ENCODE data around the gene MYLK. TPM values are rescaled to one million over a fixed set of nuclear protein-coding genes. Genes with fewer than 3 reads are reported as not detected.

The MYLK gene
- total RNA-seq, 1 experiment from 2014 or later, result 28.8 TPM

GRCh38 chr3:123684209-123684608 is 199.9 kb downstream of the MYLK start:
- in situ Hi-C loops (cut with HindIII; ENCODE audit: low pct_unique_long_range_greater_than_20kb, low sequenced_read_pairs), result no loop called here
- DNase-seq (ENCODE audit: low read depth), result no peak

GRCh38 chr3:123683505-123684154 is 200.5 kb downstream of the MYLK start:
- in situ Hi-C loops (cut with HindIII; ENCODE audit: low pct_unique_long_range_greater_than_20kb, low sequenced_read_pairs), result no loop called here
- DNase-seq (ENCODE audit: low read depth), result no peak

GRCh38 chr3:123682781-123683504 is 201.2 kb downstream of the MYLK start:
- in situ Hi-C loops (cut with HindIII; ENCODE audit: low pct_unique_long_range_greater_than_20kb, low sequenced_read_pairs), result no loop called here
- DNase-seq (ENCODE audit: low read depth), result no peak

- in situ Hi-C loops (cut with HindIII; ENCODE audit: low pct_unique_long_range_greater_than_20kb, low sequenced_read_pairs), result no loop called here
- no peak for DNase-seq (ENCODE audit: low read depth)
Measured at GRCh38 chr3:123682302-123682701, 201.8 kb downstream of the MYLK start.

GRCh38 chr3:123679712-123680386 is 204.3 kb downstream of the MYLK start:
- no peak for DNase-seq (ENCODE audit: low read depth)
- in situ Hi-C loops (cut with HindIII; ENCODE audit: low pct_unique_long_range_greater_than_20kb, low sequenced_read_pairs), result no loop called here

GRCh38 chr3:123678108-123678511 is 206.0 kb downstream of the MYLK start:
- in situ Hi-C loops (cut with HindIII; ENCODE audit: low pct_unique_long_range_greater_than_20kb, low sequenced_read_pairs), result no loop called here
- DNase-seq (ENCODE audit: low read depth), result peak; percentile 14

GRCh38 chr3:123672429-123673146 is 211.5 kb downstream of the MYLK start:
- in situ Hi-C loops (cut with HindIII; ENCODE audit: low pct_unique_long_range_greater_than_20kb, low sequenced_read_pairs), result no loop called here
- DNase-seq (ENCODE audit: low read depth), result no peak

GRCh38 chr3:123670743-123671142 is 213.4 kb downstream of the MYLK start:
- in situ Hi-C loops (cut with HindIII; ENCODE audit: low pct_unique_long_range_greater_than_20kb, low sequenced_read_pairs), result no loop called here
- no peak for DNase-seq (ENCODE audit: low read depth)

GRCh38 chr3:123668906-123669305 is 215.2 kb downstream of the MYLK start:
- DNase-seq (ENCODE audit: low read depth), result peak; percentile 31
- in situ Hi-C loops (cut with HindIII; ENCODE audit: low pct_unique_long_range_greater_than_20kb, low sequenced_read_pairs), result no loop called here

GRCh38 chr3:123667784-123668183 is 216.3 kb downstream of the MYLK start:
- in situ Hi-C loops (cut with HindIII; ENCODE audit: low pct_unique_long_range_greater_than_20kb, low sequenced_read_pairs), result no loop called here

GRCh38 chr3:123664753-123665152 is 219.4 kb downstream of the MYLK start:
- in situ Hi-C loops (cut with HindIII; ENCODE audit: low pct_unique_long_range_greater_than_20kb, low sequenced_read_pairs), result no loop called here
- no peak for DNase-seq (ENCODE audit: low read depth)

More at GRCh38 chr3:123667784-123668183, 216.3 kb downstream of the MYLK start:
- peak; percentile 36 for DNase-seq (ENCODE audit: low read depth)

GRCh38 chr3:123663977-123664376 is 220.2 kb downstream of the MYLK start:
- in situ Hi-C loops (cut with HindIII; ENCODE audit: low pct_unique_long_range_greater_than_20kb, low sequenced_read_pairs), result no loop called here
- DNase-seq (ENCODE audit: low read depth), result no peak

- in situ Hi-C loops (cut with HindIII; ENCODE audit: low pct_unique_long_range_greater_than_20kb, low sequenced_read_pairs), result no loop called here
- DNase-seq (ENCODE audit: low read depth), result no peak
Measured at GRCh38 chr3:123661973-123662372, 222.2 kb downstream of the MYLK start.

GRCh38 chr3:123660900-123661299 is 223.2 kb downstream of the MYLK start:
- in situ Hi-C loops (cut with HindIII; ENCODE audit: low pct_unique_long_range_greater_than_20kb, low sequenced_read_pairs), result no loop called here
- DNase-seq (ENCODE audit: low read depth), result no peak

GRCh38 chr3:123660141-123660675 is 223.9 kb downstream of the MYLK start:
- in situ Hi-C loops (cut with HindIII; ENCODE audit: low pct_unique_long_range_greater_than_20kb, low sequenced_read_pairs), result no loop called here
- DNase-seq (ENCODE audit: low read depth), result no peak

GRCh38 chr3:123658852-123659206 is 225.3 kb downstream of the MYLK start:
- in situ Hi-C loops (cut with HindIII; ENCODE audit: low pct_unique_long_range_greater_than_20kb, low sequenced_read_pairs), result no loop called here

GRCh38 chr3:123658118-123658851 is 225.8 kb downstream of the MYLK start:
- no peak for DNase-seq (ENCODE audit: low read depth)
- in situ Hi-C loops (cut with HindIII; ENCODE audit: low pct_unique_long_range_greater_than_20kb, low sequenced_read_pairs), result no loop called here

More at GRCh38 chr3:123658852-123659206, 225.3 kb downstream of the MYLK start:
- DNase-seq (ENCODE audit: low read depth), result no peak

- DNase-seq (ENCODE audit: low read depth), result no peak
- in situ Hi-C loops (cut with HindIII; ENCODE audit: low pct_unique_long_range_greater_than_20kb, low sequenced_read_pairs), result no loop called here
Measured at GRCh38 chr3:123657568-123657967, 226.6 kb downstream of the MYLK start.

Data from Caki2 (cell line).